Astrocyte (in vitro differentiated cells and primary cell): ENCODE data around the gene MRAP.

ENCODE experiments used
- EZH2 ChIP-seq: IDR thresholded peaks from 2 replicates; pipeline ENCODE4 v1.6.1; 2012; ENCODE audit warnings: mild to moderate bottlenecking, low read length, inconsistent platforms; ENCODE audit not compliant: insufficient read depth
- TF ChIP-seq, protein P1 (sequence below): IDR thresholded peaks from 2 replicates; pipeline ENCODE4 v1.5.1; 2011; ENCODE audit warnings: low read depth, mild to moderate bottlenecking, inconsistent platforms, low read length, moderate library complexity; ENCODE audit not compliant: insufficient read depth

DNA sequence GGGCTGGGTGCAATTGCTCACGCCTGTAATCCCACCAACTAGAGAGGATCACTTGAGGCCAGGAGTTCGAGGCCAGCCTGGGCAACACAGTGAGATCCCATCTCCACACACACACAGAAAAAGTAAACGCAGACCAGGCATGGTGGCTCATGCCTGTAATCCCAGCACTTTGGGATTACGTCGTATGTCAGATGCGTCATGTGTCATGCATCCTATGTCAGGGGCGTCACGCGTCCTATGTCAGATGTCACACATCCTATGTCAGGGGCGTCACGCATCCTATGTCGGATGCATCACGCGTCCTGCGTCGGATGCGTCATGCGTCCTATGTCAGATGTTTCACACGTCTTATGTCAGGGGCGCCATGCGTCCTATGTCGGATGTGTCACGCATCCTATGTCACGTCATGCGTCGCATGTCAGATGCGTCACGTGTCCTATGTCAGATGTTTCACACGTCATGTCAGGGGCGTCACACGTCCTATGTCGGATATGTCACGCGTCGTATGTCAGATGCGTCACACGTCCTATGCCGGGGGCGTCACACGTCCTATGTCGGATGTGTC is 1.5 kb downstream of the MRAP start:
- TF ChIP-seq, protein P1, sequence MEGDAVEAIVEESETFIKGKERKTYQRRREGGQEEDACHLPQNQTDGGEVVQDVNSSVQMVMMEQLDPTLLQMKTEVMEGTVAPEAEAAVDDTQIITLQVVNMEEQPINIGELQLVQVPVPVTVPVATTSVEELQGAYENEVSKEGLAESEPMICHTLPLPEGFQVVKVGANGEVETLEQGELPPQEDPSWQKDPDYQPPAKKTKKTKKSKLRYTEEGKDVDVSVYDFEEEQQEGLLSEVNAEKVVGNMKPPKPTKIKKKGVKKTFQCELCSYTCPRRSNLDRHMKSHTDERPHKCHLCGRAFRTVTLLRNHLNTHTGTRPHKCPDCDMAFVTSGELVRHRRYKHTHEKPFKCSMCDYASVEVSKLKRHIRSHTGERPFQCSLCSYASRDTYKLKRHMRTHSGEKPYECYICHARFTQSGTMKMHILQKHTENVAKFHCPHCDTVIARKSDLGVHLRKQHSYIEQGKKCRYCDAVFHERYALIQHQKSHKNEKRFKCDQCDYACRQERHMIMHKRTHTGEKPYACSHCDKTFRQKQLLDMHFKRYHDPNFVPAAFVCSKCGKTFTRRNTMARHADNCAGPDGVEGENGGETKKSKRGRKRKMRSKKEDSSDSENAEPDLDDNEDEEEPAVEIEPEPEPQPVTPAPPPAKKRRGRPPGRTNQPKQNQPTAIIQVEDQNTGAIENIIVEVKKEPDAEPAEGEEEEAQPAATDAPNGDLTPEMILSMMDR, result no peak
- no peak for TF ChIP-seq EZH2
